GM12801 (cell line): ENCODE measurements around the gene MTFR1L.

ENCODE experiments used
- TF ChIP-seq, protein P1 (sequence below): IDR thresholded peaks from one replicate; pipeline ENCODE4 v1.5.1; 2011; ENCODE audit warnings: control low read depth; ENCODE audit not compliant: insufficient read length; ENCODE audit errors: extremely low read depth

The MTFR1L gene

GRCh38 chr1:25805863-25806225, 13.9 kb upstream of the MTFR1L start:
- TF ChIP-seq, protein P1, sequence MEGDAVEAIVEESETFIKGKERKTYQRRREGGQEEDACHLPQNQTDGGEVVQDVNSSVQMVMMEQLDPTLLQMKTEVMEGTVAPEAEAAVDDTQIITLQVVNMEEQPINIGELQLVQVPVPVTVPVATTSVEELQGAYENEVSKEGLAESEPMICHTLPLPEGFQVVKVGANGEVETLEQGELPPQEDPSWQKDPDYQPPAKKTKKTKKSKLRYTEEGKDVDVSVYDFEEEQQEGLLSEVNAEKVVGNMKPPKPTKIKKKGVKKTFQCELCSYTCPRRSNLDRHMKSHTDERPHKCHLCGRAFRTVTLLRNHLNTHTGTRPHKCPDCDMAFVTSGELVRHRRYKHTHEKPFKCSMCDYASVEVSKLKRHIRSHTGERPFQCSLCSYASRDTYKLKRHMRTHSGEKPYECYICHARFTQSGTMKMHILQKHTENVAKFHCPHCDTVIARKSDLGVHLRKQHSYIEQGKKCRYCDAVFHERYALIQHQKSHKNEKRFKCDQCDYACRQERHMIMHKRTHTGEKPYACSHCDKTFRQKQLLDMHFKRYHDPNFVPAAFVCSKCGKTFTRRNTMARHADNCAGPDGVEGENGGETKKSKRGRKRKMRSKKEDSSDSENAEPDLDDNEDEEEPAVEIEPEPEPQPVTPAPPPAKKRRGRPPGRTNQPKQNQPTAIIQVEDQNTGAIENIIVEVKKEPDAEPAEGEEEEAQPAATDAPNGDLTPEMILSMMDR = no peak

DNA sequence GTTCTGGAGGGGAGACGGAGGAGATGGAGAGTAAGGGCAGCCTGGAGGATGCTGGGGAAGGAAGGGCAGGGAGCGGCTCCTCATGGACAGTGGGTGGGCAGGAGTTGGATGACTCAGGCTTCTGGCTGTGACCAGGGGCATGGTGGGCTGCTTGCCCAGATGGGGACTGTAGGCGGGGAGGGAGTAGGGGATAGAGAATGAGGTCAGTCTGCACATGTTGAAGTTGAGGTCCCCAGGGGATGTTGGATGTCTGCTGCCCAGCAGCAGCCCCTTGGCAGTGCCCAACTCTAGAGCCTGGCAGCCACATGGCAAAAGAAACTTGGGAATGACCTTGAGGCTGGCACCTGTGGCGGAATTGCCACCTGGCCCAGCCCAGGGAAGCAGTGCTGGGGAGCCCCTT, 13.3 kb upstream of the MTFR1L start:
- TF ChIP-seq, protein P1 = no peak

DNA sequence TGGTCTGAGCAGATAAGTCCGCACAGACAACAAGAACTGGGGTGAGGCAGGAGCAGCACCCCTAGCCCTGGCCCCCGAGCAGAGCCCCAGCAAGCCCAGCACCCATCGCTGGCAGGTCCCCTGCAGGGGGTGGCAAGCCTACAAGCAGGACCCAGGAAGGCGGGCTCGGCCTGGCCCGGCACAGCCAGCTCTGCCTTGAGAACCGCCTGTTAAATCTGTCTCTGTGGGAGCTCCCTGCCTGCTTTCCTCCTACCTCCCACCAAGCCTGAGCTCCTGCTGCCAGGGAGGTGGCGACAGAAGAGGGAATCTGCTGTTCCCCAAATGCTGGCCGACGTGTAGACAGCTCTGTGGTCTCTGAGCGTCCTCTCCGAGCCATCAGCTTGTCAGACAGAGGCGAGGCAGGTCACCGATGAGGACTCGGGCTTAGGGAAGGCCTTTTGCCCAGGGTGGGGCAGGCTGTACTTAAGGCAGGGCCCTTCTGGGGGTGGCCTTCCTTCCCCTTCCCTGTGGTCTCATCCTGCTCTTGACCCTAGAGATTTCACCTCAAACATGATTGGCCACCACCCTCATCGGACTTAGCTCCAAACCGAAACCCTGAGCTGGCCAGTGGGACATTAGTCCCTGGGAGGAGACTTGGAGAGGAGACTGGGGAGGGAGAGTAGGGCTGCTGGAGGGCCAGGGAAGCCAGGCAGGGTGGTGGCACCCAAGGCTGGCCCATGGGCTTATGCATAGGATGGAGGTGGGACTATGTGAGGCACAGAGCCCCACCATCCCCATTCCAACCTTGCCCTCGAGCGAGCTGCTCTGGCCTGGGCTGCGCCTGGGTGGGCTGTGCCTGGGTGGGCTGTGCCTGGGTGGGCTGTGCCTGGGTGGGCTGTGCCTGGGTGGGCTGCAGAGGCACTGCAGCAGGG, 12.0 kb upstream of the MTFR1L start:
- TF ChIP-seq, protein P1 = no peak

DNA sequence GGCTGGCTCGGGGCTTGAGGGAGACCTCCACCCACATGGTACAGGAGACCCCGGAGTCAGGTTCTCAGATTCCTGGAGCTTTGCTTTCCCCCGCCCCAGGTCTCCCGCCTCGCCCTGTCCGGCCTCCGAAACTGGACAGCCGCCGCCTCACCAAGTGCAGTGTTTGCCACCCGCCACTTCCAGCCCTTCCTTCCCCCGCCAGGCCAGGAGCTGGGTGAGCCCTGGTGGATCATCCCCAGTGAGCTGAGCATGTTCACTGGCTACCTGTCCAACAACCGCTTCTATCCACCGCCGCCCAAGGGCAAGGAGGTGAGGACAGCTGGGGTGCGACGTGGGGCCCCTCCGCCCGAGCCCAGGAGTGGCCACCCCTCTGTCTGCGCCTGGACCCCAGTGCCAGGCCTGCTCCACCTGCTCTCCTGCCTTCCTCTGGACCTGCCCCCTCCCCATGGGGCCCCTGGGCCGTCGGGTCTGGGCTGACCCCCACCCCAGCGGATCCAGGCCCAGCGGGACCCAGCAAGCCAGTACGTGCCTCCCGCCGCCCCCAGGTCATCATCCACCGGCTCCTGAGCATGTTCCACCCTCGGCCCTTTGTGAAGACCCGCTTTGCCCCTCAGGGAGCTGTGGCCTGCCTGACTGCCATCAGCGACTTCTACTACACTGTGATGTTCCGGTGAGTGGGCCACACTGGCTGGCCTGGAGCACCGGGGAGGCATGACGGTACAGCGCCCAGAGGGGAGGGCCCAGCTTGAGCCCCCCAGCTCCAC, 11.1 kb upstream of the MTFR1L start:
- TF ChIP-seq, protein P1 = no peak

DNA sequence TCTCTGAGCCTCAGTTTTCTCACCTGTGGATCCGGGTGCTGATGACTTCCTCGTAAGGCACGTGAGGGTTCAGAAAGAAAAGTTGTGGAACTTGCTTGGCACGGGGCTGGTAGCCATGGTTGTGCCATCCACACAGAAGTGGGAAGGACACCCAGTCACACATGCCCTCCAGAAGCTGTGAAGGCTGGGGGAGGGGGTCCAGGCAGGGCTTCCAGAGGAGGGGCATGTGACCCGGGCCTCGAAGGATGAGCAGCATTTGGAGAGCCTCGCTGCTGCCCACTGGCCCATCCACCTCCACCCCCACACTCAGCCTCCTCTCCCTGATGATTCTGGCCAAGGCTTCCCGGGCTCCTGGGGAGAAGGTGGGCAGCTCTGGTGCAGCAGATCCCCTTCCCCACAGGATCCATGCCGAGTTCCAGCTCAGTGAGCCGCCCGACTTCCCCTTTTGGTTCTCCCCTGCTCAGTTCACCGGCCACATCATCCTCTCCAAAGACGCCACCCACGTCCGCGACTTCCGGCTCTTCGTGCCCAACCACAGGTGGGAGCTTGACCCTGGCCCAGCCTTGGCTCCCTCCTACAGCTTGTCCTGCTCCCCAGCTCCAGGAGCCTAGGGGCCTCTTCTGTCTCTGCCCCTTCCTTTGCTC, 10.3 kb upstream of the MTFR1L start:
- TF ChIP-seq, protein P1 = no peak

GRCh38 chr1:25809929-25810328, 9.8 kb upstream of the MTFR1L start:
- TF ChIP-seq, protein P1 = no peak
